OCI-M1 (cell line): ENCODE measurements around the gene ARHGAP8.

Experiments used
- DNase-seq: peaks from one replicate; lab custom pipeline; 2025; lab: John Stamatoyannopoulos, UW

The ARHGAP8 gene

DNA sequence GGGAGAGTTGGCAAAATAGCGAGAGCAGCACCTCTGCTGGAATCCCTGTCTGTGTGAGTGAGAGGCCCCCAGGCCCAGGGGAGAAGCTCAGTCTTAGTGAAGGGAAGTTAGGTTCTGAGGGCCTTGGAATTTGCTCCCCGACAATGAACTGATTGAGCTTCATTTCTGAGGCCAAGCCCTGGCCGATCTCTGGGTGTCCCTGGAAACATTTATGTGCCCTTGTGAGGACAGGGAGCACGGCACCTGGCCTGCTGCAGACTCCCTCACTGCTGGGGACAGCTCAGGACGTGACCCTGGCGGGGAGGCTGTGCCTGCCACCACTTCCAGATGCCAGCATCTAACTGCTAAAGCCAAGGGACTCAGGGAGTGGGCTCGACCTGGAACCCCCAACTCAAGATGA lies 52.0 kb downstream of the ARHGAP8 start:
- DNase-seq: no peak

DNA sequence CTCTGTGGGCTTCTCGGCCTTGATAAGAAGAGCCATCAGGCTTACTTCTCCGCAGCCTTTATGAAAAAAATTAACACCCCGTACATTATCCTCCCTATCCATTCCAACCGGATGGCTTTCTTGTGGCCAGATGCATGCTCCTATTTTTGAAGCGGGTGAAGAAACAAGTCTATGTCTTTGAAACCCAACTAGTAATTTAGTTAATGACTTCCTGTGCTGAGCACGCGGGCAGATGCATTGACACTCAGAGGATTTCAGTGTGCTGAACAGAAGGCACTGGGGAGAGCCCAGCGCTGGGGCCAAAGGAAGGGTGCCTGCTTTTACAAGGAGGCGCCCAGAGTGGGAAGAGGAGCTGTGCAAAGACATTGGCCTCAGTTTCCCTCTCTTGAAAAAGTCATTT lies 53.3 kb downstream of the ARHGAP8 start:
- DNase-seq: no peak

DNA sequence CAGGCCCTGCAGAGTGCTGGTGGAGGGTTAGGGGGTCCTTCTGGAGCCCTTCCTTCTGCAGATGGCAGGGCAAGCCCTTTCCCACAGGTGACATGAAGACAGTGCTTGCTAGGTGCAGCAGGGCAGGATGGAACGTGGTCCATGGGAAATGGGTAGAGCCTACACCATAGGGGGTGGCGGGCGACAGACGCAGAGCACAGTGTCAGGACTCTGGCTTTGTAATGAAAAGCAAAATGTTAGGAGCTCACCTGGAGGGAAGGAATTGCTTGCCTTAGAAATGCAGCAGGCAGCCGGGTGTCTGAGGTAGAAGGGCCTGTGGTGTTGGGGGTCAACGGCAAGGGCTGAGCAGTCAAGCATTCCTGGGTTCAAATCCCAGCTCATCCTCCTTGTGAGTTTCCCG lies 54.9 kb downstream of the ARHGAP8 start:
- DNase-seq: no peak

DNA sequence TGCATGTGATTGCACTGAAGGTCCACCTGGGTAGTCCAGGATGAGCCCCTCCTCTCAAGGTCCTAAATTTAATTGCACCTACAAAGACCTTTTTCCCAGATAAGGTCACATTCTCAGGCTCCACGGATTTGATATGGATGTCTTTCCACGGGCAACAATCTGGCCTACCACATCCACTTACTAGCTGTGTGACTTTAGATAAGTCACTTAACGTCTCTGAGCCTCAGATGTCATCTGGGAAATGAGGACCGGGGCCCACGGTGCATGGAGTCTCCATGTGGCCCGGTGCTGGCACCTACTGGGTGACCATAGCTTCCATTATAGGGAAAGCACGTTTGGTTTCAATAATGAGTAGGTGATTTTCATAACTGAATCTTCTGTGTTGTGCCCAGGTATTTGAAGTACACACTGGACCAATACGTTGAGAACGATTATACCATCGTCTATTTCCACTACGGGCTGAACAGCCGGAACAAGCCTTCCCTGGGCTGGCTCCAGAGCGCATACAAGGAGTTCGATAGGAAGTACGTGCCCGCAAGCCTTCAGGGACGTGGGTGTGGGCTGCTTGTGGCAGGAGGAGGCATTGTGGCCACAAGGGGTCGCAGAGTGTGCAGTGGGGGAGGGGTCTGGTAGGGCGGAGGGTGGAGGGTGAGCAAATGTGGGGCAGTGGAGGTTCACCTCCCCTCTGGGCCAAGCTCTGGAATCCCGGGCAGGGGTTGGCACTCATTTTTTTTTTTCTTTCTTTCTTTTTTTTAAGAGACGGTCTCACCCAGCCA lies 55.7 kb downstream of the ARHGAP8 start:
- DNase-seq: peak; percentile 5

DNA sequence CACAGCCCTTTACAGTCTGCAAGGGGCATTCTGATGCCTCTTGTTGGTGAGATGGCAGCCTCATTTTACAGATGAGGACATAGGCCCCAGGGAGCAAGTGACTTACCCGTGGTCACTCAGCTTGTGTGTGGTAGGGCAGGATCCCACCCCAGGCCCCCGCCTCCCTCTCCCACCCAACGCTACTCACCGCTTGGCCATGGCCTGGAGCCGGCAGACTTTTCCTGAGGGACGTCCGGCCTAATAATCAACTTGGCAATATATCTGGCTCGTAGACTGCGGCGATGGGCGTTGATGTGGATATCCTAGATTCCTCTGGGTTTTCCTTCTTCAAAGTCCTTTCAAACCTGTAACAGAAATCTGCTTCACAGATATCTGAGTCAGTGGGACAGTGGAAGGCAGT lies 57.1 kb downstream of the ARHGAP8 start:
- no peak for DNase-seq

DNA sequence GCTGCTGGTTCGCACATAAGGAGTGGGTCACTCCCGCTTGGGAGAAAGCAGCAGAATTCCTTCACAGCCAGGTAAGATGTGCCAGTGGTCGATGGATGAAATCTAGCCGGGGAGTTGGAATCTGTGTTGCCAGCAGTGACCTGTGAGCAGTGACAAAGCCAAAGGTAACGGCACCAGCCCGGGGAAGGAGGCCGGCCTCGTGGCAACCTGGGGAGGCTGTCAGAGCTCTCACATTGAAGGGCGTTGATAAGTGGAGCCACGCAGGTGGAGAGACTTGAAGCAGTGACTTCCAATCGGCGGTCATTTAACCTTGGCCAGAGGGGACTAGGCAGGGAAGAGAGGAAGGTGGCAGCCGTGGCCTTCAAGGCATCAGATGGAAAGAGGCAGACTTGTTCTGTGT lies 58.8 kb downstream of the ARHGAP8 start:
- DNase-seq: no peak

DNA sequence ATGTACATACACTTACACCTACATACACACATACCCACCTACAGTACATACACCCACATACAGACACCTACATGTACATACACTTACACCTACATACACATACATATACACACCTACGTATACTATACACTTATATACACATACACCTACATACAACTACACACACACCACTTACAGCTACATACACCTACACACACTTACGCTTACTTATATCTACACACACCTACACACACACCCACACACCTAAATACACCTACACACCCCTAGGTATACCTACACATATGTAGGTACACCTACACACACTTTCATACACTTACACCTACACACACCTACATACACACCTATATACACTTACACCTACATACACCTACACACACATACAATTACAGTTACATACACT lies 61.0 kb downstream of the ARHGAP8 start:
- no peak for DNase-seq

DNA sequence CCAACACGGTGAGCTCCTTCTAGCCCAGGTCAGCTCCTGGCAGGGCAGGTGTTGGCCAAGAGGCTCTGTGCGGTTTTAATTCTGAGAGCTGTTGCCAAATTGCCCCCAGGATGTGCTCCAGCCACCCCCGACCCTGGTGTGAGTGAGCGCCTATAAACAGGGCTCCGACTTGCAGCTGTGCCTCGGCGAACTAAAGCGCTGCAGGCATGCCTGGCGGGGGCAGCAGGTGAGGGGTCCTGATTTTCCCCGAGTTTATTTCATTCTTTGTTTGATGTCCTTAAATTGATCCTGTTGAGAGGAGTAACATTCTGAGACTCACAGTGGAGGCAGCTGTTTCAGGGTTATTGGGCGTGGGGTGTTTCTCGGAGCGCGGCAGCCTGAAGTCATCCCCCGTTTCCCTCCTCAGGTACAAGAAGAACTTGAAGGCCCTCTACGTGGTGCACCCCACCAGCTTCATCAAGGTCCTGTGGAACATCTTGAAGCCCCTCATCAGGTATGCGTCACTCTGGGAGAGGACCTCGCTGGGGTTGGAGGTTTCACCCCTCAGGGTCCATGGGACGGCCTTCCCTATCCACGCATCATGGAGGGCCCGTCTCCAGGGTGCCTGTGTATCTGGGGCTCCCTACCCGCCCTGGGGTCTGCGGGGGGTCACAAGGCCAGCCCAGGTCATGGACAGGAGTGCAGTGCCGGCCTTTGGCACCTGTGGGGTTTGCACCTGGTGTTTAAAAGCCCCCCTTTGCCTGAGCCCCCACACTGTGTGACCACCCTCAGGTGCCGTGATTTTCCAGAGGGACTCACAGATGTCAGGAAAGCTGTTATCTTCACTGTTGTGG lies 62.1 kb downstream of the ARHGAP8 start:
- DNase-seq: no peak

DNA sequence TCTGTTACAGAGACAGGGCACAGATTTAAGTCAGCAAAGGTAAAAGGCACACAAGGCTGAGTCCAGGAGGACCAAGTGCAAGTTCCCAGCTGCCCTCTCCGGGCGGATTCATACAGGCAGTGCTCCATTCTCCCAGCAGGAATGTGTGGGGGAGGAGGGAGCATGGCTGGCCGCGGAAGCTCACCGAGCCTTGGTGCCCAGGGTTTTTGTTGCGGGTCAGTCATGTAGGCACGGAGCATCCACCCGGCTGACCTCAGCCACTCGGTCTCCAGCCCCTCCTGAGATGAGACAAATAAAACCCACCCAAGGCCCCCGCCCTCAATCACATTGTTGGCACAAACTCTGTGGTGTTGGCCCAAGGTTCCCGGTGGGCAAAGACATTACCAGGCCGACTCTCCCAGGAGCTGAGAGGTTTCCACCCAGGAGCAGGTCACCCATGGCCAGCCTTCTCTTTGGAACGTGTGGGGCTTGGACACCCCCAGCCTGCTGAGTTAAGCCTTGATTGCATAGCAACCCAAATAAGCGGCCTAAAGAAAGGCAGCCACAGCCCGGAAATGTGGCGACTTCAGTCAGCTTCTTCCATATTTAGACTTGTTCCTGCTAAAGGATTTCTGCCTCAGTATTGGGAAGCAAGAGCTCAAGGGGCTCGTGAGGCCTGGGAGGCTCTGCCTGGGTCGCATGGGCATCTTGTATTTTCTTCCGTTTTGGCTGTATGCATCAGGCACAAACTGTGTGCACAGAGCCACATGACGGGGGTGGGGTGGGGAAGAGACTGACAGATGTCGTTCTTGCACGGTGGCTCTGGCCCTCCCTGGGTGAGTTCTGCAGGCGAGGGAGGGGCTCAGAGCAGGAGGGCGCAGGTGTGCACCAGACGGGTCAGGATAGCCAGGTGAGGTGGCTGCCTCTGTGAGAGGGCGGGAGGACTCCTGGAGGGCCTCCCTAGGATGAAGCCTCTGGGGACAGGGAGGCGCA lies 63.0 kb downstream of the ARHGAP8 start:
- no peak for DNase-seq

DNA sequence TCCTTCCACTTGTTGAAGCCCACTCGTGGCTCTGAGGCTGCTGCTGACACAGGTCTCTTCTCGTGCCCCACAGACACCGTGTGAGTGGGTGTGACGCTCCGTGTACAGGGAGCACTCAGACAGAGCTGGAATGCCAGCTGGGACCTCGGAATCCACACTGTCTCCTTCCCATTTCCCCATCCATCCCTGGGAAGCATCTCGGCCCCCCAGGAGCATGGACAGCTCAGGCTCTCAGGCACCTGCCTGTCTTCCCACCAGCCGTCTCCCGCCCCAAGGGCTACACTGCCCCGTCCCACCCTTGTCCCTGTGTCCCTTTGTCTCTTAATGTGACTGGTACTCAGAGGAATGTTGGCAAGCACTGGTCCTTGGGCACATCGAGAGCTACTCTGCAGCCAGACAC lies 63.8 kb downstream of the ARHGAP8 start:
- DNase-seq: no peak

DNA sequence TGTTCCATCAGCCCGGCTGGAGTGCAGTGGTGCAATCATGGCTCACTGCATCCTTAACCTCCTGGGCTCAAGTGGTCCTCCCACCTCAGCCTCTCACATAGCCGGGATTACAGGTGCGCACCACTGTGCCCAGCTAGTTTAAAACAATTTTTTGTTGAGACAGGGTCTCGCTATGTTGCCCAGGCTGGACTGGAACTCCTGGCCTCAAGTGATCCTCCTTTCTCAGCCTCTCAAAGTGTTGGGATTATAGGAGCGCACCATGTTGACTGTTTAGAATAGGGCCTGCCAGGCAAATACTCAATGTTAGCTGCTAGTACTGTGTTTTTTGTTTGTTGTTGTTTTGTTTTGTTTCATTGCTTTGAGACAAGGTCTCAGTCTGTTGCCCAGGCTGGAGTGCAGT lies 66.4 kb downstream of the ARHGAP8 start:
- DNase-seq: no peak

DNA sequence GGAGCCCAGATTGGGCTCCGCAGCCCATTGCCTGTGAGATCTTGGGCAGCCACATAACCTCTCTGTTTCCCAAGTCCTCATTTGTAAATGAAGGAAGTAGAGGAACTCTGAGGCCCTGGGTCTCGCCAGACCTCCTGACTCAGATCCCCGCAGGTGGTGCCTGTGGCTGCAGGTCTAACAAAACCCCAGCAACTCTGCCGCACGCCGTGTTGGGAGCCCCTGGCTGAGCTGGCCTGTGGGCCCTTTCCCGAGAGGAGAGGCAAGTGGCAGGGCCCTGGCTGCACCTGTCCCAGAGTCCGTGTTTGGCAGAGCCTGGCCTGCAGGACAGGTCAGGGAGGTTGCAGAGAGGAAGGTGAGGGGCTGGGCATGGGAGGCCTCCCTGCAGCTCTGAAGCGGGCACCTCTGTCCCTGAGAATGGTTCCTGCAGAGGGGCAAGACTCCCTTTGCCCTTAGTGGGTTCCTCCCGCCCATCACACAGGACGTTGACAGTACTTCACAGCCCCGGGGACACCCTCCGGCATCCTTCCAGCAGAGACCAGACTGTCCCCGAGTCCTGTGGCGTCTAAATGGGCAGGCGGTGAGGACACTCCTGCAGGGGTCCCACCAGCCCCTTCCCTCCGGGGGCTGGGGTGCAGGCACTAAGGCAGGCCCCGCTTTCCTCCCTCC lies 67.7 kb downstream of the ARHGAP8 start:
- no peak for DNase-seq

DNA sequence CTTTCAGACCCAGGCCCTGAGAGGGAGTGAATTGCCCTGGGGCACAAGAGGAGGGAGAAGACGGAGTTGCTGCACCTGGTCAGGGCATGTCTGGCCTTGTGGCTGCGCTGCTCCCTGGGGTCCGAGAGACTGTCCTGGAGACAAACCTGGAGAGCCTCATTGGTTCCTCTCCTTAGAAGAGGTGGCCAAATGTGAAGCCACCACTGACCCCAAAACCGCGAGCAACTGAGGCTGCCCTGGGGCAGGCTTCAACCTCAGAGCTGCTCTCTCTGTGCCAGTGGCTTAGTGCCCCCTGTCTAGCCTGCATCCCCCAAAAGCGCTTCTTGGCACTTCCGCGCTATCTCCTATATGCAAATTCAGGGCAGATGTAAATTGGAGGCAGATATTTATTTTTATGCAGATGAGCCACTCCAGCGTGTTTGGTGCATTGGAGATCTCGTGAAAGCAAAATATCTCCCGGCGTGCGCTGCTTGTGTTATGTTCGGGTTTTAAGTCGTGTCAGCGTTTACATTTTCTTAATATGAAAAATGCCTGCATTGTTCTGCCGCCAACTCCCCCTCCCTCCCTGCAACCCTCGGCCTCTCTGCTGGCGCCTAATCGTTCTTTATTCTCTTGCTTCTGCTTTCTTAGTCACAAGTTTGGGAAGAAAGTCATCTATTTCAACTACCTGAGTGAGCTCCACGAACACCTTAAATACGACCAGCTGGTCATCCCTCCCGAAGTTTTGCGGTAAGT lies 69.5 kb downstream of the ARHGAP8 start:
- no peak for DNase-seq

DNA sequence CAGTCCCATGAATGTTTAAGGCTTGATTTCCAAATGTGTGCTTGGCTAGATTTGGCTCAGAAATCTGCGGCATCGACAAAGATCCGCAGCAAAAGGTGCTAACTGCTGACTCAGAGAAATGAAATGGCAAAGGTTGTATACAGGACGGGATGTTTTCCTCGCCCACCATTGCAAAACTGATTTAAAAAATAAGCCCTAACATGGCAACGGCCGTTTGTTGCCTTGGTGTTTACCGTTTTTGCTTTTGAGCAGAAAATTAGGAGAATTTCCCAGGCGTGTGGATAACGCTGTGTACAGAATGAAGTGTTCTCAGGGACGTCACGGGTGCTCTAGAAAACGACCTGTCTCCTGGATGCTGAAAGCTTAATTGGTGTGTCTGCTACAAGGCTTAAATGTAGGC lies 70.2 kb downstream of the ARHGAP8 start:
- no peak for DNase-seq

DNA sequence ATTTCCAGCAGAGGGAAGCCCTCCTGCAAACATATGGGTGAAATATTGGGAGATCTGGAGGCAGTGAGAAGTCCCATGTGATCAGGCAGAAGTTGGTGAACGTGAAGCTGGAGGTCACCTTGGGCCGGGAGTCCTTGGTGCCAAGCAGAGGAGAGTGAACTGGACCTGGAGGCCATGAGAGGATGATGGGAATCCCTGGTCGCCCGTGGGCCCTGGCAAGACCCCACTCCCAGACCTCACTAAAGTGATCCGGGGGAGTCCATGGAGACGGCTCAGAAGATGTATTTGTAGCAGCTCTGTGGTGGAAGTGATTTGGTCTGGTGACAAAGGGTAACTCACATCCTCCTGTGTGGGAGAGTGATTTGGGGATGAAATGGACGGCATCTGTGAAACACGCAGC lies 71.0 kb downstream of the ARHGAP8 start:
- DNase-seq: no peak

DNA sequence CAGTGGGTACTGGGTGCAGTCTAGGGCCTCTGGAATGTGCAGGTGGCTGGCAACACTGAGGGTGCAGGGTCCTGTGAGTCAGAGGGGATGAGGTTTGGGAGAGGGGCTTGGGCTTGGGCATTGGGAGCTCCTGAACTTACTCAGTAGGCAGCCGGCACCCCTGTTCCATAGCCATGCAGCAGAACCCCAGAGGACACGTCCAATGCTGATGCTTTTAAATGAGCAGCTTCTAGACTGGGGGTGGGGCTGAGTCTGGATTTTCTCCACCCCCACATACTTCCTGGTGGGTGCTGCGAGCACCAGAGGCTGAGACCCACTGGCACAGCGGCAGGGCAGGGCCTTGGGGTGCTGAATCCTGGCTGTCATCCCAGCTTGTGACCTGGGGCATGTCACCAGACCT lies 71.4 kb downstream of the ARHGAP8 start:
- no peak for DNase-seq

DNA sequence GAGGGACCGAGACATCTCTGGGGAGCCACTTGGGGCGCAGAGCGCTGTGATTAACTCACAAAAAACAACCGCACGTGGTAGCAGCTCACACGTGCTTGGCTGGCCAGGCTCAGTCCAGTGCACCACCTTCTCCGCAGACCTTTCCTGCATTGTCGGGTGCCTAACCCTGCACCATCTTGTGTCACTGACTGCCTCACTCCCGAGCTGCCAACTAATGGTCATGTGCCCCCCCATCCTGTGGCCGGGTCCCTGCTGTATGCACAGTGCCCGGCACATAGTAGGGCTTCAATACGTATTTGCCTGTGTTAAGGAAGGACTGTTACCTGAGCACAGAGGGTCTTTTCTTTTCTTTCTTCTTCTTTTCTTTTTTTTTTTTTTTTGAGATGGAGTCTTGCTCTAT lies 71.9 kb downstream of the ARHGAP8 start:
- DNase-seq: no peak

DNA sequence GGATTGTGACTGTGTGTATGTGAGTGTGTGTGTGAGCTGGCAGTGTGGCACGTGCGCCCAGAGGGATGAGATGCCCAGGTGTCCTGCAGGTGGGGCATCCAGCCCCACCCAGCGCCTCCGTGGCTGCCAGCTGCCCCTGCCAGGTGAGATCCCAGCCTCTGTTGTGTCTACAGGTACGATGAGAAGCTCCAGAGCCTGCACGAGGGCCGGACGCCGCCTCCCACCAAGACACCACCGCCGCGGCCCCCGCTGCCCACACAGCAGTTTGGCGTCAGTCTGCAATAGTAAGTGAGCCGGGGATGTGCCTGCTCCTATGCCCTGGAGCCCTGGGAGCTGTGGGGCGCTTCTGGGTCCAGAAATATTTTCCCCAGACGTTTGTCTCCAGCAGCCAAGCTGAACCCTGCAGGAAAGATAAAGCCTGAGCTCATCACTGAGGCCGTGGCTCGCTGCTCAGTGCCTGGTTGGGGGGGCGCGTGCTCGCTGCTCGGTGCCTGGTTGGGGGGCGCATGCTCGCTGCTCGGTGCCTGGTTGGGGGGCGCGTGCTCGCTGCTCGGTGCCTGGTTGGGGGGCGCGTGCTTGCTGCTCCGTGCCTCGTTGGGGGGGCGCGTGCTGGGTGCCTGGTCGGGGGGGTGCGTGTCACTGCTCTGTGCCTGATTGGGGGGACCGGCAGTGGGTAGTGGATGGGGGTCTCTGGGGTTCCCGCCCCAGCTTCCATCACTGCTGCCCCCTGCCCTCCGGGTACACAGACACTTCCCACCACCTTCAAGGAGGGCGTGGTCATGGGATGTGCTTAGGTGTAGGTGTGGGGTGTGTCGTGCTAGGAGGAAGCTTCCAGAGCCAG lies 73.2 kb downstream of the ARHGAP8 start:
- DNase-seq: no peak

DNA sequence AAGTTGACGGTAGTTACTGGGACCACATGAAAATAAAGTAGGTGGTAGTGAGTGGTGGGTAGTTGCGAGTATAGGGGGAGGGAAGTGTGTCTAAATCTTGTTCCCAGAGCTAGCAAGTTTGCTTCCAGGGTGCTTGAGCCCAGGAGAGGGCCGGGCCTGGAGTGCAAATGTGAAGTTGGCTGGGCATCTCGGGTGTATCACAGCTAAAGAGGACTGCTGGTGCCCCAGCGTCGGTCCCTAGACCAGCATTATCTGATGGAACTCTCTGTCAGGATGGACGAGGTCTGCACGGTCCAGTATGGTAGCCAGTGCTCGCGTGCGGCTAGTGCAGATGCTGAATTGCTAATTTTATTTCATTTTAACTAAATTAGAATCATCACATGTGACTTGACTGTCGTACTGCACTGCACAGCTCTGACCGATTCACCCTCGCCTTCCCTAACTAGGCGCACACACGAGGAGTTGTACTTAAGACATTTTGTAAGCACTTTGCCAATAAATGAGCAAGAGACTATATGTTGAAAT lies 75.4 kb downstream of the ARHGAP8 start:
- no peak for DNase-seq

DNA sequence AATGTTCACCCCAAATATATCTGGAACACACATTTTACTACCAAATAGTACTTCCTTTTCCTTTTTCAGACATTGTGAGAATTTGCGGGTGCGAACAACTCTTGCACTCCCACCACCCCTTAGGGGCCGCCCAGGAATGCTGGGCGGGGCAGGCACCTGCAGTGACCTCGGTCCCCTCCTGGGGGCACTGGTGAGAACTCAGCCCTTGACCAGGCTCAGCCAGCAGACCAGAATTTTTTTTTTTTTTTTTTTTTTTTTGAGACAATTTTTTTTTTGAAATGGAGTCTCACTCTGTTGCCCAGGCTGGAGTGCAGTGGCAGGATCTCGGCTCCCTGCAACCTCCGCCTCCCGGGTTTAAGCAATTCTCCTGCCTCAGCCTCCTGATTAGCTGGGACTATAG lies 75.8 kb downstream of the ARHGAP8 start:
- DNase-seq: peak; percentile 54
